Heart left ventricle (tissue), 13 donors: ENCODE data around the gene SIGLEC10.

ENCODE experiments used
- POLR2A ChIP-seq, 2 donors: fragments of 450-650 bp; IDR thresholded peaks; one replicate each; pipeline ENCODE4 v1.6.1; 2017; ENCODE audit warnings: antibody characterized with exemption in 2 of 2, mild to moderate bottlenecking in 2 of 2, moderate library complexity in 2 of 2
- TF ChIP-seq, protein P1 (sequence below), 12 donors: fragments of 200-600 bp; sonication (generic) in 4 of 12; IDR thresholded peaks; one replicate each; pipeline versions ENCODE4 v1.5.0 to v1.8.0; 2018 to 2022; ENCODE audit warnings: antibody characterized with exemption in 12 of 12, mild to moderate bottlenecking in 5 of 12
- donor health status: ischemic (EF 13 %, LVEDD 7.1; RV severe dilation, severe dysfunction).
- donor health status: DM: no; HTN: yes; CAD: no.
- donor health status: DM: no; HTN: no; CAD: no.
- donor health status: ischemic (EF 25% LVEDD 6.9; RV normal size, moderate dysfunction).
- donor health status: ischemic (EF 25% LVEDD 5.7; RV mildly dilated, moderate dysfunction).
- donor health status: ischemic (EF 35%, LVEDD 5.7; RV mildly dilated, moderate dysfunction).
- donor health status: nonischemic (EF 11% LVEDD 7.7; RV severe dilation, severe dysfunction).
- donor health status: DM: yes; HTN: yes; CAD: no.
- donor health status: PGD.
- donor health status: ischemic (EF 29% LVEDD 5.4; RV normal size, mild dysfunction).
- donor health status: nonischemic (EF 23%, LVEDD 6.1; RV moderate dilation, normal function).

- TF ChIP-seq, protein P1, sequence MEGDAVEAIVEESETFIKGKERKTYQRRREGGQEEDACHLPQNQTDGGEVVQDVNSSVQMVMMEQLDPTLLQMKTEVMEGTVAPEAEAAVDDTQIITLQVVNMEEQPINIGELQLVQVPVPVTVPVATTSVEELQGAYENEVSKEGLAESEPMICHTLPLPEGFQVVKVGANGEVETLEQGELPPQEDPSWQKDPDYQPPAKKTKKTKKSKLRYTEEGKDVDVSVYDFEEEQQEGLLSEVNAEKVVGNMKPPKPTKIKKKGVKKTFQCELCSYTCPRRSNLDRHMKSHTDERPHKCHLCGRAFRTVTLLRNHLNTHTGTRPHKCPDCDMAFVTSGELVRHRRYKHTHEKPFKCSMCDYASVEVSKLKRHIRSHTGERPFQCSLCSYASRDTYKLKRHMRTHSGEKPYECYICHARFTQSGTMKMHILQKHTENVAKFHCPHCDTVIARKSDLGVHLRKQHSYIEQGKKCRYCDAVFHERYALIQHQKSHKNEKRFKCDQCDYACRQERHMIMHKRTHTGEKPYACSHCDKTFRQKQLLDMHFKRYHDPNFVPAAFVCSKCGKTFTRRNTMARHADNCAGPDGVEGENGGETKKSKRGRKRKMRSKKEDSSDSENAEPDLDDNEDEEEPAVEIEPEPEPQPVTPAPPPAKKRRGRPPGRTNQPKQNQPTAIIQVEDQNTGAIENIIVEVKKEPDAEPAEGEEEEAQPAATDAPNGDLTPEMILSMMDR (IDR thresholded peaks at IDR 0.05) = no peak
- no peak for TF ChIP-seq POLR2A (IDR thresholded peaks at IDR 0.05)
These were observed 30.6 kb upstream of the SIGLEC10 start for GRCh38 chr19:51448011-51448410.
